Activated CD4-positive, alpha-beta memory T cell treated with anti-CD3 and anti-CD28 coated beads for 36 hours (primary cell): ENCODE results near the gene MYH9. TPM values are rescaled to one million over a fixed set of nuclear protein-coding genes. Genes with fewer than 3 reads are reported as not detected.
"Not testable (repeated sequence)": the region's sequence is repeated elsewhere in the genome, so short reads cannot be mapped to it uniquely, and the experiment has no call there.

Experiments
- CTCF ChIA-PET: fragments of 350-600 bp; sonication (Branson Sonifier 250); formaldehyde crosslinking; loops from one replicate; lab custom pipeline; 2021; ENCODE audit warnings: antibody characterized with exemption, inconsistent platforms; lab: Charles Lee
- POLR2A ChIA-PET: fragments of 350-600 bp; sonication (Branson Sonifier 250); formaldehyde crosslinking; loops from one replicate; lab custom pipeline; 2021; ENCODE audit warnings: antibody characterized with exemption; lab: Charles Lee
- DNase-seq: peaks from one replicate; pipeline ENCODE4 v3.0.0-alpha.2; 2020
- H3K27ac Mint-ChIP-seq: one replicate; pipeline ENCODE4 v1.8.0; 2021; ENCODE audit warnings: mixed read lengths
- H3K27me3 Mint-ChIP-seq: one replicate; pipeline ENCODE4 v1.8.0; 2021; ENCODE audit warnings: mixed read lengths
- H3K36me3 Mint-ChIP-seq: one replicate; pipeline ENCODE4 v1.8.0; 2021; ENCODE audit warnings: mixed read lengths
- H3K4me1 Mint-ChIP-seq: one replicate; pipeline ENCODE4 v1.8.0; 2021; ENCODE audit warnings: low read depth, mixed read lengths
- H3K4me3 Mint-ChIP-seq: one replicate; pipeline ENCODE4 v1.8.0; 2021; ENCODE audit warnings: mild to moderate bottlenecking, mixed read lengths
- H3K9me3 Mint-ChIP-seq: one replicate; pipeline ENCODE4 v1.8.0; 2021; ENCODE audit warnings: mixed read lengths
- intact Hi-C: fragments of 100-400 bp; cut with micrococcal nuclease; formaldehyde crosslinking; loops from one replicate; pipeline ENCODE4 v1.15.1; 2023
- total RNA-seq, 2 experiments: library from RNA; stranded (reverse); gene quantifications; one replicate each; pipeline ENCODE4 v1.2.3, GENCODE V29; 2021

MYH9 gene
- total RNA-seq, 2 experiments from 2014 or later = 712 to 720 TPM

DNA sequence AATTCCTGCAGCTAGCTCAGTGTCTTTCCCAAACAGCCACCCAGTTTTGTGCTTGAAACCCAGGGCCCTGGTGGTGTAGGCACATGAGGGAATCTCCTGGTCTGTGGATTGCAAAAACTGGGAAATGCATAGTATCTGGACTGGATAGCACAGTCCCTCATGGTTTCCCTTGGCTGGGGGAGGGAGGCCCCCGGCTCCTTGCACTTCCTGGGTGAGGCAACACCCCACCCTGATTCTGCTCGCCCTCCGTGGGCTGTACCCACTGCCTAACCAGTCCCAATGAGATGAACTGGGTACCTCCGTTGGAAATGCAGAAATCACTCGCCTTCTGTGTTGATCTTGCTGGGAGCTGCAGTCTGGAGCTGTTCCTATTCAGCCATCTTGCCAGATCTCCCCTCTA is 115.8 kb downstream of the MYH9 start:
- H3K27ac Mint-ChIP-seq, POLR2A ChIA-PET, DNase-seq, H3K27me3 Mint-ChIP-seq, intact Hi-C loops, H3K36me3 Mint-ChIP-seq, H3K9me3 Mint-ChIP-seq, H3K4me3 Mint-ChIP-seq: not testable (repeated sequence)
- H3K4me1 Mint-ChIP-seq = peaks cover 16% of the 10 kb centered on the region
- CTCF ChIA-PET = interaction anchor here (0.7 to 3.0 kb wide), 2 partner anchors 15 to 206 kb away, joined by 3 to 11 read pairs; no protein-coding TSS in a partner anchor

DNA sequence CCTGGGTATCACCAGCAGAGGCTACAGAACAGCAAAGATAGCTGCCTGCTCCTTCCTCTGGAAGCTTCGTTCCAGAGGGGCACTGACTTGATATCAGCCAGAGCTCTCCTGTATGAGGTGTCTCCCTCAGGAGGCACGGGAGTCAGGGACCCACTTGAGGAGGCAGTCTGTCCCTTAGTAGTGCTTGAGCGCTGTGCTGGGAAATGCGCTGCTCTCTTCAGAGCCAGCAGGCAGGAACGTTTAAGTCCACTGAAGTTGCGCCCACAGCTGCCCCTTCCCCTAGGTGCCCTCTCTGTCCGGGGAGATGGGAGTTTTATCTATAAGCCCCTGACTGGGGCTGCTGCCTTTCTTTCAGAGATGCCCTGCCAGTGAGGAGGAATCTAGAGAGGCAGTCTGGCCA is 116.5 kb downstream of the MYH9 start:
- intact Hi-C loops, POLR2A ChIA-PET, H3K36me3 Mint-ChIP-seq, H3K27ac Mint-ChIP-seq, H3K4me3 Mint-ChIP-seq, DNase-seq, H3K27me3 Mint-ChIP-seq, H3K9me3 Mint-ChIP-seq: not testable (repeated sequence)
- peaks cover 11% of the 10 kb centered on the region for H3K4me1 Mint-ChIP-seq
- CTCF ChIA-PET = interaction anchor here (3.0 kb wide), 1 partner anchor 15 kb away, joined by 11 read pairs; no protein-coding TSS in a partner anchor

- Mint-ChIP-seq H3K36me3 (peaks cover 30% of the 10 kb centered on the region), H3K27ac (no peak overlapping the region), H3K27me3 (no peaks in the 10 kb centered on the region), H3K4me1 (no peaks in the 10 kb centered on the region), H3K4me3 (no peak overlapping the region), H3K9me3 (no peaks in the 10 kb centered on the region)
- no peak for DNase-seq
- ChIA-PET CTCF (no interaction called here), POLR2A (no interaction called here)
- intact Hi-C loops = no loop called here
These were observed 119.8 kb downstream of the MYH9 start for GRCh38 chr22:36267896-36268485.

GRCh38 chr22:36267058-36267457 is 120.7 kb downstream of the MYH9 start:
- H3K27ac Mint-ChIP-seq = no peak overlapping the region
- ChIA-PET POLR2A (no interaction called here), CTCF (no interaction called here)
- no peak for DNase-seq
- H3K36me3 Mint-ChIP-seq = peaks cover 37% of the 10 kb centered on the region
- H3K9me3 Mint-ChIP-seq = no peaks in the 10 kb centered on the region
- intact Hi-C loops = no loop called here
- H3K27me3 Mint-ChIP-seq = no peaks in the 10 kb centered on the region
- H3K4me3 Mint-ChIP-seq = no peak overlapping the region
- peaks cover 2% of the 10 kb centered on the region for H3K4me1 Mint-ChIP-seq

DNA sequence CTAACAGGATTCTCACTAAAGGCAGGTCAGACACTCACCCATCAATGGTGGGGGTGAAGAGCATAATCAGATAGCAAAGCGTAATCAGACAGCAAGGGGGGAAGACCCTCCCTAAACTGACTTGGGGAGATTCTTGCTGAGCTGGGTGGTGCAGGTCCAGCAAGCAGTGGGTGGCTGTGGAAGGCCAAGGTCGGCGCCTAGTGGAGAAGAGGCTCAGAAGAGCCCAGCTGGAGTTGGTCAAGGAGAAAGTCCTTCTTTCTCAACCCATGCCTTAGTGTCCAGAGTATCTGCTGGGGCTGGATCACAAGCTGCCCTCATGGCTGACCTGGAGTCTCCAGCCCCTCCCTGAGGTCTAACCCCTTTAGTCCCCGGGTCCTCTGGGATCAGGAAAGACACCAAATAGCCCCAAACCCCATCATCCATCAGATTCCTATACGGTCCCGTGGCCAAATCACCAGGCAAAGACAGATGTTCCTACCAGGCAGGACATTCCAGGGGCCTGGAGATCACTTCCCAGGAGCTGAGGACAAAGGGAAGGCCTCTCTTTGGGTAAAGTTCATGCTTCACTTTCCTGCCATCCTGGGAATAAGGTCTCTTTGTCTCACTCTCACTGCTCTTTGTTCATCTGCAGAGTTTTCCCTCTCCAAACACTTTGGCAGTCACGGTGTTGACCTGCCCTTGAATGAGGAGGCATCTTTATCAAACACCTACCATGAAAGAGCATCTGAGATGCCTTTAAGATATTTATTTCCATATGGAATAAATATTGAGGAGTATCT is 123.7 kb downstream of the MYH9 start:
- H3K27me3 Mint-ChIP-seq, intact Hi-C loops, H3K27ac Mint-ChIP-seq, POLR2A ChIA-PET, H3K4me3 Mint-ChIP-seq, H3K9me3 Mint-ChIP-seq, DNase-seq, H3K4me1 Mint-ChIP-seq: not testable (repeated sequence)
- H3K36me3 Mint-ChIP-seq = peaks cover 57% of the 10 kb centered on the region
- CTCF ChIA-PET = interaction anchor here (1.9 kb wide), 1 partner anchor 22 kb away, joined by 5 read pairs; no protein-coding TSS in a partner anchor

- CTCF ChIA-PET, DNase-seq, H3K4me3 Mint-ChIP-seq, H3K27me3 Mint-ChIP-seq, H3K27ac Mint-ChIP-seq, intact Hi-C loops, POLR2A ChIA-PET, H3K9me3 Mint-ChIP-seq: not testable (repeated sequence)
- peaks cover 65% of the 10 kb centered on the region for H3K36me3 Mint-ChIP-seq
- peaks cover 17% of the 10 kb centered on the region for H3K4me1 Mint-ChIP-seq
These were observed 124.5 kb downstream of the MYH9 start for GRCh38 chr22:36263216-36263673.

- CTCF ChIA-PET, H3K27ac Mint-ChIP-seq, H3K4me3 Mint-ChIP-seq, H3K27me3 Mint-ChIP-seq, intact Hi-C loops, DNase-seq, H3K9me3 Mint-ChIP-seq, POLR2A ChIA-PET: not testable (repeated sequence)
- peaks cover 23% of the 10 kb centered on the region for H3K4me1 Mint-ChIP-seq
- H3K36me3 Mint-ChIP-seq = peaks cover 70% of the 10 kb centered on the region
These were observed 125.5 kb downstream of the MYH9 start for GRCh38 chr22:36262307-36262706.

DNA sequence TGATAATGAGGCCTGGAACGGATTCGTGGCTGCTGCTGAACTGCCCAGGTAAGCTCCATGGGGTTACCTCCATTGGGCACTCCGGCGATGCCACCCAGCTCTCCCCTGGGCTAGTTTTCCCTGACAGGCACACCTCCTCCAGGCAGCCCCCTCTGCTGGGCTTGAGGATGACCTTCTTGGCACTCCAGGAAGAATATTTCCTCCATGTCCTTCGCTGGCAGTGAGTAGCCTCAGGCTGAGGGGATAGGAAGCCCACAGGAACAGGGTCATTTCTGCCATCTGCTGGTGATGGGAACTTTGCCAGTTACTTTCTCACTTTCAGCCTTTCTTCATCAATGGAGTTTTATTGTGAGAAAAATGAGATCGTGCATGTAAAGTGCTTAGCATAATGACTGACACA is 126.1 kb downstream of the MYH9 start:
- H3K4me3 Mint-ChIP-seq, H3K27me3 Mint-ChIP-seq, DNase-seq, intact Hi-C loops, POLR2A ChIA-PET, H3K27ac Mint-ChIP-seq, H3K9me3 Mint-ChIP-seq: not testable (repeated sequence)
- CTCF ChIA-PET = interaction anchor here (0.8 to 2.8 kb wide), 2 partner anchors 14 to 225 kb away, joined by 4 to 6 read pairs; no protein-coding TSS in a partner anchor
- Mint-ChIP-seq H3K36me3 (peaks cover 69% of the 10 kb centered on the region), H3K4me1 (peaks cover 28% of the 10 kb centered on the region)

GRCh38 chr22:36259615-36260300 is 128.0 kb downstream of the MYH9 start:
- intact Hi-C loops = loop anchor here (5.0 kb wide), 1 partner anchor 37 kb away; no protein-coding TSS in a partner anchor
- H3K27ac Mint-ChIP-seq = peak overlapping the region; percentile 28
- ChIA-PET POLR2A (interaction anchor here (1.2 kb wide), 1 partner anchor 21 kb away, joined by 4 read pairs; the partner anchor contains the start of gene APOL2), CTCF (interaction anchor here (0.8 to 2.8 kb wide), 3 partner anchors 20 to 227 kb away, joined by 3 to 6 read pairs (median 3); partner anchors contain the start of gene APOL2)
- DNase-seq = no peak
- H3K27me3 Mint-ChIP-seq = no peaks in the 10 kb centered on the region
- no peaks in the 10 kb centered on the region for H3K9me3 Mint-ChIP-seq
- H3K4me3 Mint-ChIP-seq = no peak overlapping the region
- H3K4me1 Mint-ChIP-seq = peaks cover 46% of the 10 kb centered on the region
- H3K36me3 Mint-ChIP-seq = peaks cover 65% of the 10 kb centered on the region

DNA sequence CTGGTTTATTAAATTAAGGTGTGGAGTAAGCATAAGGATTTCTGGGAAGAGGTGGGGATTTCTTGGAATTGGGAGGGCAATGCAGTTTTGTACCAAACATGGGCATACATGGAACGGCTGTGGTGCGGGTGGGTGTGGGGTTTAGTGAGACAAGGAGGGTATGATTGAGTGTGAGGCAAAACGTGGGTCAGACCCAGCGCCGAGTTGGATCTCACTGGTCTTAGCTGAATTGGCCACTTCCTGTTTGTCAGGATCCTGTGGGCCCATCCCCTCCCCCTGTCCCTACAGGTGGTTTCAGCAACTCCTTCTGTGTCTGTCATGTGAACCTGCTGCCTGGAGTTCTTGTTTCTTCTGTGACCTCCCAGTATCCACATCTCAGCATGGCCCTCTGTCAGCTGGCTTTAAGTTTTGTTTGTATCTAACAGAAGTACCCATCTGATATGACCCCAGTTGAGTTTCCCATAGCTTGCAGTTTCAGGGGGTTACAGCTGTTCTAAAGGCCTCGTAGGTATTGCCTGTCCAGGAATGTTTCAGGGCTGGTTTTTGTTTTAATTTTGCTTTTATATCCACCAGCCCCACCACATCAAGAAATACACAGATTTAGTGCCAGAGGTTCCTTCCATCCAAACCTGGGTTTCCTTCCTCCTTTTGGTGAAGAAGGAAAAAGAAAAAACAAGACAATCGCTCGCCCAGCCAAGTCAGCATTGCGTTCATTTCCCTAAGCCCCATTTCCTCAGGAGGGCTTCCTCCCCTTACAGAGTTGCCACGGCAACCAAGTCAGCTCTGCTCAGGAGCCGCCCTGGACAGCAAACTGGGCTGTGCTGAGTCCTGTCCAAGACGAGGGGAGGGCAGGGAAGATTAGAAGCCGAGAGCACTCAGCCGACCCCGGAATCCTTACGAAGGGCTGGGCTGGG is 128.8 kb downstream of the MYH9 start:
- peaks cover 54% of the 10 kb centered on the region for H3K4me1 Mint-ChIP-seq
- H3K27me3 Mint-ChIP-seq = no peaks in the 10 kb centered on the region
- H3K9me3 Mint-ChIP-seq = no peaks in the 10 kb centered on the region
- H3K36me3 Mint-ChIP-seq = peaks cover 65% of the 10 kb centered on the region
- CTCF ChIA-PET = interaction anchor here (0.8 to 2.8 kb wide), 5 partner anchors 19 to 228 kb away, joined by 3 to 6 read pairs (median 4); partner anchors contain the start of gene APOL2
- peak overlapping the region; percentile 17 for H3K4me3 Mint-ChIP-seq
- H3K27ac Mint-ChIP-seq = peak overlapping the region; percentile 79
- intact Hi-C loops = loop anchor here (5.0 kb wide), 1 partner anchor 37 kb away; no protein-coding TSS in a partner anchor
- POLR2A ChIA-PET = interaction anchor here (0.9 to 1.2 kb wide), 2 partner anchors 19 to 20 kb away, joined by 3 to 4 read pairs; partner anchors contain the start of gene APOL2
- peak; percentile 76 for DNase-seq
